Heart left ventricle (tissue), 13 donors: ENCODE measurements around the gene SCAF1.

Experiments used
- CTCF ChIP-seq, 12 donors: fragments of 200-600 bp; sonication (generic) in 4 of 12; IDR thresholded peaks; one replicate each; pipeline versions ENCODE4 v1.5.0 to v1.8.0; 2018 to 2022; ENCODE audit warnings: antibody characterized with exemption in 12 of 12, mild to moderate bottlenecking in 5 of 12
- POLR2A ChIP-seq, 2 donors: fragments of 450-650 bp; IDR thresholded peaks; one replicate each; pipeline ENCODE4 v1.6.1; 2017; ENCODE audit warnings: antibody characterized with exemption in 2 of 2, mild to moderate bottlenecking in 2 of 2, moderate library complexity in 2 of 2
- donor health status: ischemic (EF 13 %, LVEDD 7.1; RV severe dilation, severe dysfunction).
- donor health status: DM: no; HTN: yes; CAD: no.
- donor health status: DM: no; HTN: no; CAD: no.
- donor health status: ischemic (EF 25% LVEDD 6.9; RV normal size, moderate dysfunction).
- donor health status: ischemic (EF 25% LVEDD 5.7; RV mildly dilated, moderate dysfunction).
- donor health status: ischemic (EF 35%, LVEDD 5.7; RV mildly dilated, moderate dysfunction).
- donor health status: nonischemic (EF 11% LVEDD 7.7; RV severe dilation, severe dysfunction).
- donor health status: DM: yes; HTN: yes; CAD: no.
- donor health status: PGD.
- donor health status: ischemic (EF 29% LVEDD 5.4; RV normal size, mild dysfunction).
- donor health status: nonischemic (EF 23%, LVEDD 6.1; RV moderate dilation, normal function).

- TF ChIP-seq CTCF (IDR thresholded peaks at IDR 0.05) (no peak), POLR2A (IDR thresholded peaks at IDR 0.05) (no peak)
These were observed 11.4 kb downstream of the SCAF1 start for GRCh38 chr19:49653466-49653806.
